Measurements from ENCODE around the gene ANKRD6.
"Not testable (repeated sequence)": the region's sequence is repeated elsewhere in the genome, so short reads cannot be mapped to it uniquely, and the experiment has no call there.

Gene ANKRD6

GRCh38 chr6:89432875-89433251 lies at the start of gene ANKRD6:
TSS of gene ANKRD6 (plus strand) at chr6:89433152. CDS start at chr6:89566977, 133,825 bp downstream.
- Histone ChIP-seq H3K4me1 (ENCODE audit: control insufficient read depth, insufficient read depth, low read length) (peaks cover 6% of the 10 kb centered on the region), H3K27me3 (ENCODE audit: control insufficient read depth, insufficient read depth, low read length) (peaks cover 4% of the 10 kb centered on the region), H3K9me3 (ENCODE audit: control insufficient read depth, low read length) (no peaks in the 10 kb centered on the region), H3K36me3 (ENCODE audit: control insufficient read depth, insufficient read depth, low read length) (no peaks in the 10 kb centered on the region), H3K9ac (ENCODE audit: low read length) (peak within 1 kb of the TSS; percentile 66), H3K4me3 (ENCODE audit: low read length) (peak within 1 kb of the TSS; percentile 37)

DNA sequence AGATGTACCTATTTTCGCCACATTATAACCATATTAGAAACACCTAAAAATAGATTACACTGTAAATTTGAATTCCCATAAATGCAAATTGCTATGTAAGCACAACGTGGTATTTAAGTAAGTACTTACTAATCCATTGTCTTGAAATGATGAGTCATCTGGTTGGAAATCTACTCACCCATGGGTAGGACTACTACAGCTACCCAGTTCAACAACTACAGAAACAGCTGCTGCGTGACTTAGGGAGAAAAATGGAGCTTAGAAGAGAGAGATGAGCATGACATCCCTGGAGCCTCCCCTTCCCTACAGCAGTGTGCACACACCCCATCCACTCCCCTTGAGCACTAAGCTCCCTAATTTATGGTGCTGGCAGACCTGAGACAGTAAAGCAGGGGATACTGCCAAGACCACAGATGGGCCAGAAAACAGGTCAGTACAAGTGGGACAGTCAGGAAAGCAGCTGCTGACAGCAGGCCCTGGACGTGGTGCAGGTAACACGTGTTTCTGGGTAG lies 47.7 kb upstream of the ANKRD6 start:
- Histone ChIP-seq H3K27me3 (ENCODE audit: control insufficient read depth, insufficient read depth, low read length) (no peaks in the 10 kb centered on the region), H3K4me1 (ENCODE audit: control insufficient read depth, insufficient read depth, low read length) (no peaks in the 10 kb centered on the region), H3K9me3 (ENCODE audit: control insufficient read depth, low read length) (no peaks in the 10 kb centered on the region), H3K4me3 (ENCODE audit: low read length) (no peak overlapping the region), H3K9ac (ENCODE audit: low read length) (no peak overlapping the region), H3K36me3 (ENCODE audit: control insufficient read depth, insufficient read depth, low read length) (no peaks in the 10 kb centered on the region)

GRCh38 chr6:89385846-89386245 lies 47.1 kb upstream of the ANKRD6 start:
- no peak overlapping the region for H3K4me3 ChIP-seq (ENCODE audit: low read length)
- H3K9ac ChIP-seq (ENCODE audit: low read length): no peak overlapping the region
- no peaks in the 10 kb centered on the region for H3K27me3 ChIP-seq (ENCODE audit: control insufficient read depth, insufficient read depth, low read length)
- no peaks in the 10 kb centered on the region for H3K4me1 ChIP-seq (ENCODE audit: control insufficient read depth, insufficient read depth, low read length)
- no peaks in the 10 kb centered on the region for H3K36me3 ChIP-seq (ENCODE audit: control insufficient read depth, insufficient read depth, low read length)
- no peaks in the 10 kb centered on the region for H3K9me3 ChIP-seq (ENCODE audit: control insufficient read depth, low read length)

GRCh38 chr6:89386917-89387491 lies 45.9 kb upstream of the ANKRD6 start:
- Histone ChIP-seq H3K4me1 (ENCODE audit: control insufficient read depth, insufficient read depth, low read length) (no peaks in the 10 kb centered on the region), H3K4me3 (ENCODE audit: low read length) (no peak overlapping the region), H3K9ac (ENCODE audit: low read length) (no peak overlapping the region), H3K36me3 (ENCODE audit: control insufficient read depth, insufficient read depth, low read length) (no peaks in the 10 kb centered on the region), H3K27me3 (ENCODE audit: control insufficient read depth, insufficient read depth, low read length) (no peaks in the 10 kb centered on the region), H3K9me3 (ENCODE audit: control insufficient read depth, low read length) (no peaks in the 10 kb centered on the region)

DNA sequence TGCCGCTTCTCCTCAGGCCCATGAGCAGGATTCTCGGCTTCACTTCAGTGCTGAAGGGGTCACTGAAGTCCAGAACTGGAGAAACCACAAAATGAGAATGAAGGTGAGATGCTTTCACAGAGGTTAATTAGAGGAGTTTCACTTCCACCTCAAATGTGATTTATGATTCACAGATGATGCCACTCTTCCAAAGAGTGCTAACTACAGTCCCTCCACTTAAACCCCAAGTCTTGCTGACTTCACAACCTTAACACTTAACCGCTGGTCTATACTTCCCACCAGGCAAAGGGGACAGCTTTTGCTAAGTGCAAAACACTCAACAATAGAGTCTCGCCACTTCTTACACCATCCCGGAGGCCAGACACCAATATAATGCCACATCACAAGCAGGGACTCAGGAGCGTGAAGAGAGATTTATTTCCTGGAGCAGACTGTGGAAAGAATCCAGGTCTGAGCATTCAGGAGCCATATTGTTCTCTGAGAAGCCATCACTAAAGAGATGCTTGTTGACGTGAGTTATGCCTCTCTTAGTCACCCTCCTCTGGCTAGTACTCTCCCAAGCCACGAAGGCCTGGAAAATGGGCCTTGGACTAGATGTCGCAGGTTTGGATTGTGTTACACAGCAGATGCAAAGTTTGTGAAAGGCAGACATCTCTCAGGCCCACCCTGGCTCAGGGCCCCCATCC lies 45.3 kb upstream of the ANKRD6 start:
- Histone ChIP-seq H3K36me3 (ENCODE audit: control insufficient read depth, insufficient read depth, low read length) (no peaks in the 10 kb centered on the region), H3K9ac (ENCODE audit: low read length) (no peak overlapping the region), H3K9me3 (ENCODE audit: control insufficient read depth, low read length) (no peaks in the 10 kb centered on the region), H3K4me3 (ENCODE audit: low read length) (no peak overlapping the region), H3K27me3 (ENCODE audit: control insufficient read depth, insufficient read depth, low read length) (no peaks in the 10 kb centered on the region), H3K4me1 (ENCODE audit: control insufficient read depth, insufficient read depth, low read length) (no peaks in the 10 kb centered on the region)

- Histone ChIP-seq H3K4me1 (ENCODE audit: control insufficient read depth, insufficient read depth, low read length) (no peaks in the 10 kb centered on the region), H3K27me3 (ENCODE audit: control insufficient read depth, insufficient read depth, low read length) (no peaks in the 10 kb centered on the region), H3K9ac (ENCODE audit: low read length) (no peak overlapping the region), H3K4me3 (ENCODE audit: low read length) (no peak overlapping the region), H3K36me3 (ENCODE audit: control insufficient read depth, insufficient read depth, low read length) (no peaks in the 10 kb centered on the region), H3K9me3 (ENCODE audit: control insufficient read depth, low read length) (no peaks in the 10 kb centered on the region)
These were observed 44.1 kb upstream of the ANKRD6 start for GRCh38 chr6:89388846-89389245.

GRCh38 chr6:89392823-89393222 lies 40.1 kb upstream of the ANKRD6 start:
- Histone ChIP-seq H3K4me1 (ENCODE audit: control insufficient read depth, insufficient read depth, low read length) (no peaks in the 10 kb centered on the region), H3K4me3 (ENCODE audit: low read length) (no peak overlapping the region), H3K9ac (ENCODE audit: low read length) (no peak overlapping the region), H3K9me3 (ENCODE audit: control insufficient read depth, low read length) (no peaks in the 10 kb centered on the region), H3K27me3 (ENCODE audit: control insufficient read depth, insufficient read depth, low read length) (no peaks in the 10 kb centered on the region), H3K36me3 (ENCODE audit: control insufficient read depth, insufficient read depth, low read length) (no peaks in the 10 kb centered on the region)

DNA sequence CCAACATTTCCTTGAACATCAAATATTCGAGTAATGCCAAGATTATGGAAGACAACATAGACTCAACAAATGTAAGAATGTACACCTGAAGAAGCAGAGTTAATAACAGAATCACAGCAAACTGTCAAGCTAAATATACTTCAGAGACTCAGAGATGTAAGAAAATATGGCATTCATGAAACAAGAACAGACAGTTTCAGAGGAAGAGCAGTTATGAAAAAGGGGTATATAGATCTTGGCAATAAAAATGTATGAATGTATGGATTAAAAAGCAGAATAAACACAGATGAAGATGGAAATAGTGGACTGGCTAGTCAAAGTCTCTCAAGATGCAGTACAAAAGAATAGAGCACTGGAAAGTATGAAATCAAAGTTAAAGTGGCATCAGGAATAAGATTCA lies 39.3 kb upstream of the ANKRD6 start:
- H3K36me3 ChIP-seq (ENCODE audit: control insufficient read depth, insufficient read depth, low read length): no peaks in the 10 kb centered on the region
- H3K4me1 ChIP-seq (ENCODE audit: control insufficient read depth, insufficient read depth, low read length): no peaks in the 10 kb centered on the region
- no peak overlapping the region for H3K9ac ChIP-seq (ENCODE audit: low read length)
- no peaks in the 10 kb centered on the region for H3K9me3 ChIP-seq (ENCODE audit: control insufficient read depth, low read length)
- H3K4me3 ChIP-seq (ENCODE audit: low read length): no peak overlapping the region
- H3K27me3 ChIP-seq (ENCODE audit: control insufficient read depth, insufficient read depth, low read length): no peaks in the 10 kb centered on the region

- not testable (repeated sequence) for H3K4me3 ChIP-seq (ENCODE audit: low read length); H3K27me3 ChIP-seq (ENCODE audit: control insufficient read depth, insufficient read depth, low read length); H3K36me3 ChIP-seq (ENCODE audit: control insufficient read depth, insufficient read depth, low read length); H3K9me3 ChIP-seq (ENCODE audit: control insufficient read depth, low read length); H3K4me1 ChIP-seq (ENCODE audit: control insufficient read depth, insufficient read depth, low read length); H3K9ac ChIP-seq (ENCODE audit: low read length)
These were observed 35.1 kb upstream of the ANKRD6 start for GRCh38 chr6:89397884-89398283.

DNA sequence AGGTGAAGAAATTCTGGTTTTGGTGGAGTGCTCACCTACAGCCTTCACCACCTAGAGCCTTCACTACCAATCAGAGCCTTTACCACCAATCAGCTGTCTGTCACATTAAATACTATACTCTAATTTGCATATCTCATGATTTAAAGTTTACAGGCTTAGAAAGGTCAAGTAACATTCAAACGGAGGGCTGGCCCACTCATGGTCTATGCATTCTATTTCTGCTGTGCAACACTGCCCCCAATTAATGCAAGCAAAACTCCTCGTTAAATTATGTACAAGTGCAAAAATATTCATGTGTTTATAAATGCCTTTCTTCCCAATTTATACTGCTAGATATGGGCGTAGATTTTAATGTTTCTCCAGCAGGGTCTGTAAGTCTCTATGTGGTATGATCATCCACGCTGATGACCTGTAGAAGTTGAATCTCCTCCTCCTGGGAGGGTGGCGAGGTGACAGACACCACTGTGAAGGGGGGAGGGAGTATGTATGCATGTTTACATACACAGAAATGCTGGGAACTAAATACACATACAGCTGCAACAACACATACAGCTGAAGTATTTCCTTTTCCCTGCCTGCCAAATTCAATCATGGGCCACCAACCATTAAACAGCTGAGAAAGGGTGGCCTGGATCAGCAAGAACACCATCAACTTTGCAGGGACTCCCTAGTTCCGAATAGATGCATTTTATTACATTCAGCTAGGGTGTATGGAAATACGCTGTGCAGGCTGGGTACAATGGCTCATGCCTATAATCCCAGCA lies 34.0 kb upstream of the ANKRD6 start:
- no peak overlapping the region for H3K4me3 ChIP-seq (ENCODE audit: low read length)
- no peaks in the 10 kb centered on the region for H3K4me1 ChIP-seq (ENCODE audit: control insufficient read depth, insufficient read depth, low read length)
- no peaks in the 10 kb centered on the region for H3K36me3 ChIP-seq (ENCODE audit: control insufficient read depth, insufficient read depth, low read length)
- H3K9ac ChIP-seq (ENCODE audit: low read length): no peak overlapping the region
- H3K9me3 ChIP-seq (ENCODE audit: control insufficient read depth, low read length): no peaks in the 10 kb centered on the region
- no peaks in the 10 kb centered on the region for H3K27me3 ChIP-seq (ENCODE audit: control insufficient read depth, insufficient read depth, low read length)

GRCh38 chr6:89400050-89400449 lies 32.9 kb upstream of the ANKRD6 start:
- H3K36me3 ChIP-seq (ENCODE audit: control insufficient read depth, insufficient read depth, low read length): no peaks in the 10 kb centered on the region
- H3K4me3 ChIP-seq (ENCODE audit: low read length): no peak overlapping the region
- H3K27me3 ChIP-seq (ENCODE audit: control insufficient read depth, insufficient read depth, low read length): no peaks in the 10 kb centered on the region
- no peak overlapping the region for H3K9ac ChIP-seq (ENCODE audit: low read length)
- H3K4me1 ChIP-seq (ENCODE audit: control insufficient read depth, insufficient read depth, low read length): no peaks in the 10 kb centered on the region
- H3K9me3 ChIP-seq (ENCODE audit: control insufficient read depth, low read length): no peaks in the 10 kb centered on the region

DNA sequence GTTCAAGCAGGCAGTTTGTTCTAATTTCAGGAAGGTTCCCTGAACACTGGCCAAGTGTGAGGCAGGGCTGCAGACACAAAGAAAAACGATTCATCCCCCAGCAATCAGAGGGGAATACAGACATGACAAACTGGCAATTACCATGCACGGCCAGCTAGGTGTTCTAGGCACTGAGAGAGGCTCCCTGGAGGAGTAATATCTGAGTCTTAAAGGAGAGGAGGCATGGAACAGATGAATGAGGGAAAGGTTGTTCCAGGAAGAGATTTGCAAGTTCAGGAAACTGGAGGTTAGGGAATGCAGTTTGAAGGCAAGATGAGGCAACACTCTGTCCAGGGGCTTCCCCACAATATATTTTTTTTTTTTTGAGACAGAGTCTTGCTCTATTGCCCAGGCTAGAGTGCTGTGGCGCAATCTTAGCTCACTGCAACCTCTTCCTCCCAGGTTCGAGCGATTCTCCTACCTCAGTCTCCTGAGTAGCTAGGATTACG lies 32.0 kb upstream of the ANKRD6 start:
- Histone ChIP-seq H3K36me3 (ENCODE audit: control insufficient read depth, insufficient read depth, low read length) (no peaks in the 10 kb centered on the region), H3K27me3 (ENCODE audit: control insufficient read depth, insufficient read depth, low read length) (no peaks in the 10 kb centered on the region), H3K9me3 (ENCODE audit: control insufficient read depth, low read length) (no peaks in the 10 kb centered on the region), H3K9ac (ENCODE audit: low read length) (no peak overlapping the region), H3K4me1 (ENCODE audit: control insufficient read depth, insufficient read depth, low read length) (no peaks in the 10 kb centered on the region), H3K4me3 (ENCODE audit: low read length) (no peak overlapping the region)
